ENCODE measurements around the gene LAMP2. TPM values are rescaled to one million over a fixed set of nuclear protein-coding genes. Genes with fewer than 3 reads are reported as not detected.

Gene LAMP2
- total RNA-seq, 4 donors from 2014 or later, result 19.8 to 119 (median 65.7) TPM

DNA sequence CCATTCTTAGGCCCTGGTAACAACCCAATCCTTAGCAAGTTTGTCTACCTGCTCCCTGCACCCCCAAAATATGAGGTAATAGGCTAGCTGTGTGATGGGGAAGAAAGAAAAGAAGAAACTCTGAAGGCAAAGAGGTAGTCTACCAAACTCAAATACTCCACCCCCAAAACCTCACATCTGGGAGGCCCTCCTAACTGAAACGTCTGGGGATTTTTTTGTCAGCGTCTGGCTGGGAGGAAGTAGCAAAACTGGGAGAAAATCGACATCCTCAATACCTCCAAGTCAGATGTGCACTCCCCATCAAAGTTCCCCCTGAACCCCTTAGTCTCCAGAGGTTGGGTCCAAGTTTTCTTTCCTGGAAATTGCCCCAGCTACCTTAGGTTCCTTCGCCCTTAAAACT is 1.0 kb downstream of the LAMP2 start:
- no peak for DNase-seq
- Histone ChIP-seq H3K4me1 (peaks cover 0 to 10% (median 0%) of the 10 kb centered on the region in 4 donors), H3K36me3 (no peaks in the 10 kb centered on the region), H3K27me3 (no peaks in the 10 kb centered on the region), H3K27ac (peak overlapping the region in 2 of 4 donors; percentile 78 to 87), H3K4me3 (peak overlapping the region; percentile 51 to 75 (median 62)), H3K9me3 (no peaks in the 10 kb centered on the region)
- no peak for TF ChIP-seq POLR2A (IDR thresholded peaks at IDR 0.05)

GRCh38 chrX:120464411-120464810 is 4.7 kb downstream of the LAMP2 start:
- Histone ChIP-seq H3K4me3 (no peak overlapping the region), H3K4me1 (peaks cover 0 to 10% (median 0%) of the 10 kb centered on the region in 4 donors), H3K9me3 (no peaks in the 10 kb centered on the region), H3K27ac (no peak overlapping the region), H3K27me3 (no peaks in the 10 kb centered on the region), H3K36me3 (no peaks in the 10 kb centered on the region)
- TF ChIP-seq POLR2A (IDR thresholded peaks at IDR 0.05), result no peak
- no peak for TF ChIP-seq CTCF (IDR thresholded peaks at IDR 0.05)
- no peak for DNase-seq

GRCh38 chrX:120463241-120463640 is 5.9 kb downstream of the LAMP2 start:
- no peaks in the 10 kb centered on the region for H3K9me3 ChIP-seq
- TF ChIP-seq POLR2A (IDR thresholded peaks at IDR 0.05) (no peak), CTCF (IDR thresholded peaks at IDR 0.05) (no peak)
- H3K4me3 ChIP-seq, result no peak overlapping the region
- no peak overlapping the region for H3K27ac ChIP-seq
- H3K4me1 ChIP-seq, result peaks cover 0 to 10% (median 0%) of the 10 kb centered on the region in 4 donors
- H3K27me3 ChIP-seq, result no peaks in the 10 kb centered on the region
- DNase-seq, result no peak
- H3K36me3 ChIP-seq, result no peaks in the 10 kb centered on the region

GRCh38 chrX:120462370-120462769 is 6.7 kb downstream of the LAMP2 start:
- Histone ChIP-seq H3K36me3 (no peaks in the 10 kb centered on the region), H3K4me3 (no peak overlapping the region), H3K27ac (no peak overlapping the region), H3K4me1 (peaks cover 0 to 4% (median 0%) of the 10 kb centered on the region in 4 donors), H3K9me3 (no peaks in the 10 kb centered on the region), H3K27me3 (no peaks in the 10 kb centered on the region)
- no peak for TF ChIP-seq CTCF (IDR thresholded peaks at IDR 0.05)
- DNase-seq, result no peak

- Histone ChIP-seq H3K9me3 (no peaks in the 10 kb centered on the region), H3K4me1 (no peaks in the 10 kb centered on the region), H3K27me3 (no peaks in the 10 kb centered on the region), H3K4me3 (no peak overlapping the region), H3K27ac (no peak overlapping the region), H3K36me3 (peaks cover 0 to 6% (median 0%) of the 10 kb centered on the region in 3 donors)
- no peak for DNase-seq
- TF ChIP-seq POLR2A (IDR thresholded peaks at IDR 0.05) (no peak), CTCF (IDR thresholded peaks at IDR 0.05) (no peak)
These were observed 9.8 kb downstream of the LAMP2 start for GRCh38 chrX:120459309-120459708.

DNA sequence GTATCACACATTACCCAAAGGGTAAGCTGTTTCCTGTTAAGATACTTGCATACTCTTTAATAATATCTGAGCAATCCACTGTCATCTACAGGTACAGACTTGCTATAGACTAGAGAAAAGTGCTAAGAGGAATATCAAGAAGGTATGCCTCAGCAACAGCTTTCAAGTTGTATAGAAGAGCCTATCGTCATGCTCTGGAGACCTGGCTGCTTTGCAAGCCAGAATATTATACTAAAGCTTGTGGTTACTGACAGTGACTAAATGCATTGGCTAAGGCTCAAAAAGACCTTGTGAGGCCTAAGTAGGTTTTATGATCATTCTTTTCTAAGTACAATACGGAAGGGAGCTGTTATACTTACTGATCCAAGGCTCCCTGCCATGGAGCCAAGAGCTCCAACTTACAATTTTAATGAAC is 11.3 kb downstream of the LAMP2 start:
- DNase-seq, result no peak

More for the DNA sequence above, 11.3 kb downstream of the LAMP2 start:
- Histone ChIP-seq H3K27me3 (no peaks in the 10 kb centered on the region), H3K27ac (no peak overlapping the region), H3K9me3 (no peaks in the 10 kb centered on the region), H3K4me1 (no peaks in the 10 kb centered on the region), H3K4me3 (no peak overlapping the region), H3K36me3 (peaks cover 0 to 8% (median 0%) of the 10 kb centered on the region in 3 donors)
- no peak for TF ChIP-seq POLR2A (IDR thresholded peaks at IDR 0.05)
- no peak for TF ChIP-seq CTCF (IDR thresholded peaks at IDR 0.05)
